Right lobe of liver (tissue), 6 donors: ENCODE data around the gene PTPRD. TPM values are rescaled to one million over a fixed set of nuclear protein-coding genes. Genes with fewer than 3 reads are reported as not detected.

Source experiments
- ATAC-seq, 4 donors: fragments of 200-7000 bp; cut with Tn5 transposase; one replicate each; pipeline ENCODE4 v1.9.1; 2020; ENCODE audit warnings: mild to moderate bottlenecking in 4 of 4, moderate library complexity in 4 of 4
- DNase-seq, 3 donors: peaks; one replicate each; pipeline ENCODE4 v3.0.0-alpha.2; 2020
- H3K27ac ChIP-seq, 3 donors: fragments of 200-600 bp; one replicate each; pipeline ENCODE4 v1.8.0; 2022
- H3K27me3 ChIP-seq, 2 donors: fragments of 200-600 bp; one replicate each; pipeline ENCODE4 v1.8.0; 2022
- H3K36me3 ChIP-seq, 4 donors: fragments of 200-600 bp; sonication (generic) in 1 of 4; one replicate each; pipeline versions ENCODE4 v1.5.1 to v1.8.0; 2017 to 2022; ENCODE audit warnings: control low read depth in 1 of 4
- H3K4me1 ChIP-seq, 4 donors: fragments of 200-600 bp; sonication (generic) in 1 of 4; one replicate each; pipeline versions ENCODE4 v1.5.1 to v1.8.0; 2017 to 2022; ENCODE audit warnings: control low read depth in 1 of 4
- H3K4me3 ChIP-seq, 3 donors: fragments of 200-600 bp; one replicate each; pipeline ENCODE4 v1.8.0; 2022
- H3K9me3 ChIP-seq, 4 donors: fragments of 200-600 bp; sonication (generic) in 1 of 4; one replicate each; pipeline versions ENCODE4 v1.5.1 to v1.8.0; 2017 to 2022; ENCODE audit warnings: control low read depth in 1 of 4
- CTCF ChIP-seq, 4 donors: fragments of 200-600 bp in 3 of 4; fragments of 450-650 bp in 1 of 4; IDR thresholded peaks; one replicate each; pipeline versions ENCODE4 v1.5.1 to v1.8.0; 2016 to 2022; ENCODE audit warnings: antibody characterized with exemption in 4 of 4, mild to moderate bottlenecking in 2 of 4
- POLR2A ChIP-seq: fragments of 450-650 bp; IDR thresholded peaks from one replicate; pipeline ENCODE4 v1.6.1; 2017; ENCODE audit warnings: antibody characterized with exemption, mild to moderate bottlenecking
- WGBS: methylation state at CpG from one replicate; pipeline ENCODE4 v1.1.6; 2018; ENCODE audit warnings: low coverage, low lambda C conversion rate; ENCODE audit not compliant: insufficient coverage; ENCODE audit errors: missing lambda C conversion rate; 5-methylcytosine and 5-hydroxymethylcytosine counted together
- intact Hi-C, 2 donors: fragments of 100-400 bp; cut with DNase I; formaldehyde crosslinking; loops; one replicate each; pipeline versions ENCODE4 v1.11.2 to v1.14.1; 2022
- total RNA-seq, 6 experiments: library from RNA; depleted of rRNA in 2 of 6; stranded (reverse); fragments of >200 nt in 2 of 6; fragmentation: NEBNext Ultra II Directional in 3 of 6; extraction: Animal tissue kit (Norgen Biotek cat#: 25700) in 3 of 6; gene quantifications; one replicate each; pipeline versions ENCODE4 v1.1.0 to v1.2.4, GENCODE V29; 2016 to 2023
- donor health status: DM: no; HTN: yes; CAD: no.
- donor health status: DM: no; HTN: no; CAD: no.
- donor health status: DM: no; HTN: no; CAD: no.
- donor health status: DM: no; HTN: yes; CAD: no.
- donor health status: DM: no; HTN: yes; CAD: no.

Gene PTPRD
- total RNA-seq, 6 experiments from 2014 or later, result 5.4 to 29.8 (median 13.9) TPM

- no peaks in the 10 kb centered on the region for H3K27me3 ChIP-seq
- 40% methylated on average over 2 of the region's 2 CpGs for WGBS
- no peaks in the 10 kb centered on the region for H3K4me1 ChIP-seq
- H3K36me3 ChIP-seq, result no peaks in the 10 kb centered on the region
- intact Hi-C loops, result no loop called here
- DNase-seq (no peak), ATAC-seq (no peak)
- no peak overlapping the region for H3K27ac ChIP-seq
- TF ChIP-seq CTCF (IDR thresholded peaks at IDR 0.05) (no peak), POLR2A (no peak)
- H3K9me3 ChIP-seq, result no peaks in the 10 kb centered on the region
- no peak overlapping the region for H3K4me3 ChIP-seq
Measured at GRCh38 chr9:9498846-9499245, 1114.0 kb downstream of the PTPRD start.

GRCh38 chr9:9498128-9498527 is 1114.7 kb downstream of the PTPRD start:
- no peaks in the 10 kb centered on the region for H3K27me3 ChIP-seq
- H3K4me3 ChIP-seq, result no peak overlapping the region
- WGBS, result 37% methylated on average over 3 of the region's 3 CpGs
- intact Hi-C loops, result no loop called here
- no peak overlapping the region for H3K27ac ChIP-seq
- H3K9me3 ChIP-seq, result no peaks in the 10 kb centered on the region
- ATAC-seq (peak in 3 of 4 donors; percentile 21 to 87 (median 84)), DNase-seq (no peak)
- no peak for TF ChIP-seq CTCF (IDR thresholded peaks at IDR 0.05)
- TF ChIP-seq POLR2A, result no peak
- H3K36me3 ChIP-seq, result no peaks in the 10 kb centered on the region
- H3K4me1 ChIP-seq, result no peaks in the 10 kb centered on the region

- no peaks in the 10 kb centered on the region for H3K4me1 ChIP-seq
- no peaks in the 10 kb centered on the region for H3K36me3 ChIP-seq
- no peak overlapping the region for H3K27ac ChIP-seq
- no peaks in the 10 kb centered on the region for H3K9me3 ChIP-seq
- ATAC-seq (no peak), DNase-seq (no peak)
- intact Hi-C loops, result no loop called here
- no peaks in the 10 kb centered on the region for H3K27me3 ChIP-seq
- 36% methylated on average over 3 of the region's 3 CpGs for WGBS
- TF ChIP-seq CTCF (IDR thresholded peaks at IDR 0.05), result no peak
- TF ChIP-seq POLR2A, result no peak
- H3K4me3 ChIP-seq, result no peak overlapping the region
Measured at GRCh38 chr9:9494336-9494735, 1118.5 kb downstream of the PTPRD start.

GRCh38 chr9:9492506-9492905 is 1120.3 kb downstream of the PTPRD start:
- ATAC-seq (no peak), DNase-seq (no peak)
- no peak for TF ChIP-seq POLR2A
- no peak for TF ChIP-seq CTCF (IDR thresholded peaks at IDR 0.05)
- H3K36me3 ChIP-seq, result no peaks in the 10 kb centered on the region
- H3K4me3 ChIP-seq, result no peak overlapping the region
- intact Hi-C loops, result no loop called here
- no peaks in the 10 kb centered on the region for H3K9me3 ChIP-seq
- H3K27ac ChIP-seq, result no peak overlapping the region
- no peaks in the 10 kb centered on the region for H3K4me1 ChIP-seq
- WGBS, result 62% methylated on average over 3 of the region's 3 CpGs
- no peaks in the 10 kb centered on the region for H3K27me3 ChIP-seq

GRCh38 chr9:9489183-9489582 is 1123.6 kb downstream of the PTPRD start:
- DNase-seq, result no peak
- no peaks in the 10 kb centered on the region for H3K4me1 ChIP-seq
- H3K27me3 ChIP-seq, result no peaks in the 10 kb centered on the region
- no peaks in the 10 kb centered on the region for H3K9me3 ChIP-seq
- no peak overlapping the region for H3K27ac ChIP-seq
- TF ChIP-seq POLR2A (no peak), CTCF (IDR thresholded peaks at IDR 0.05) (no peak)
- ATAC-seq, result no peak
- 37% methylated on average over 3 of the region's 3 CpGs for WGBS
- H3K36me3 ChIP-seq, result no peaks in the 10 kb centered on the region
- no peak overlapping the region for H3K4me3 ChIP-seq
- intact Hi-C loops, result no loop called here
